ENCODE data around the gene TUBB4A.

DNA sequence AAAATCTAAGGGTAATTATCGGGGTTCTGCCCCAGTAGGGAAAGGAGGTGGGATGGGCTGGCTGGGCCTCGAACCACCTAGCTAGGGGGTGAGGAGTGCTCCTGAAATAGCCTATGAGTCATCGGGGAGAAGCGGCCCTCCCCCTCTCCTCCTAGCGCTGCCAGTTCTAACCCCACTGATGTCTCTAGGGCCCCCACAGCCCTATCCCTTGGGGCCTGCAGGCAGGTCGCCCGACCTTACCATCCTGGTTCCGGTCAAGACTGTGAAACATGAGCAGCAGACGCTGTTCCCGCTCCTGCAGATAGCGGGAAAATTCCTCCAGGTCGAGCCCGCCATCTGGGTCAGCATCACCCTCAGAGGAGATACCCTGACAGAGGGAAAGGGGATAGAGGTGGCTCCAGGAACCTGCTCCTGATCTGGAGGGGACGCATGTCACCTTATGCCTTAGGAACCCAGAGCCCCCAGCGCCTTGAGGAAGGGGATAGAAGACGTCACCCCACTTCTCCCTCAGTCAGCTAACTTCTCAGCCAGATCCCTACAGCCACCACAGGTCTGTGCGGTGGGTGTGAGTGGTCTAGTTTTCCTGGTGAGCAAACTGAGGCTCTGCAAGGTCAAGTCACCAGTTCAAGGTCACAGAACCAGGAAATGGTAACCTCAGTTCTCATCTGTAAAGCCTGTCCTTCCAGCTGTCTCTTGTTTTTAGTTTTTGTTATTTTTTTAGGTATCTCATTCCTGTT lies 44.0 kb downstream of the TUBB4A start:
- TF ChIP-seq, protein P1, sequence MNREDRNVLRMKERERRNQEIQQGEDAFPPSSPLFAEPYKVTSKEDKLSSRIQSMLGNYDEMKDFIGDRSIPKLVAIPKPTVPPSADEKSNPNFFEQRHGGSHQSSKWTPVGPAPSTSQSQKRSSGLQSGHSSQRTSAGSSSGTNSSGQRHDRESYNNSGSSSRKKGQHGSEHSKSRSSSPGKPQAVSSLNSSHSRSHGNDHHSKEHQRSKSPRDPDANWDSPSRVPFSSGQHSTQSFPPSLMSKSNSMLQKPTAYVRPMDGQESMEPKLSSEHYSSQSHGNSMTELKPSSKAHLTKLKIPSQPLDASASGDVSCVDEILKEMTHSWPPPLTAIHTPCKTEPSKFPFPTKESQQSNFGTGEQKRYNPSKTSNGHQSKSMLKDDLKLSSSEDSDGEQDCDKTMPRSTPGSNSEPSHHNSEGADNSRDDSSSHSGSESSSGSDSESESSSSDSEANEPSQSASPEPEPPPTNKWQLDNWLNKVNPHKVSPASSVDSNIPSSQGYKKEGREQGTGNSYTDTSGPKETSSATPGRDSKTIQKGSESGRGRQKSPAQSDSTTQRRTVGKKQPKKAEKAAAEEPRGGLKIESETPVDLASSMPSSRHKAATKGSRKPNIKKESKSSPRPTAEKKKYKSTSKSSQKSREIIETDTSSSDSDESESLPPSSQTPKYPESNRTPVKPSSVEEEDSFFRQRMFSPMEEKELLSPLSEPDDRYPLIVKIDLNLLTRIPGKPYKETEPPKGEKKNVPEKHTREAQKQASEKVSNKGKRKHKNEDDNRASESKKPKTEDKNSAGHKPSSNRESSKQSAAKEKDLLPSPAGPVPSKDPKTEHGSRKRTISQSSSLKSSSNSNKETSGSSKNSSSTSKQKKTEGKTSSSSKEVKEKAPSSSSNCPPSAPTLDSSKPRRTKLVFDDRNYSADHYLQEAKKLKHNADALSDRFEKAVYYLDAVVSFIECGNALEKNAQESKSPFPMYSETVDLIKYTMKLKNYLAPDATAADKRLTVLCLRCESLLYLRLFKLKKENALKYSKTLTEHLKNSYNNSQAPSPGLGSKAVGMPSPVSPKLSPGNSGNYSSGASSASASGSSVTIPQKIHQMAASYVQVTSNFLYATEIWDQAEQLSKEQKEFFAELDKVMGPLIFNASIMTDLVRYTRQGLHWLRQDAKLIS (CRISPR knock-in tag; IDR thresholded peaks at IDR 0.05; ENCODE audit: borderline replicate concordance), result no peak
- TF ChIP-seq, protein P2, sequence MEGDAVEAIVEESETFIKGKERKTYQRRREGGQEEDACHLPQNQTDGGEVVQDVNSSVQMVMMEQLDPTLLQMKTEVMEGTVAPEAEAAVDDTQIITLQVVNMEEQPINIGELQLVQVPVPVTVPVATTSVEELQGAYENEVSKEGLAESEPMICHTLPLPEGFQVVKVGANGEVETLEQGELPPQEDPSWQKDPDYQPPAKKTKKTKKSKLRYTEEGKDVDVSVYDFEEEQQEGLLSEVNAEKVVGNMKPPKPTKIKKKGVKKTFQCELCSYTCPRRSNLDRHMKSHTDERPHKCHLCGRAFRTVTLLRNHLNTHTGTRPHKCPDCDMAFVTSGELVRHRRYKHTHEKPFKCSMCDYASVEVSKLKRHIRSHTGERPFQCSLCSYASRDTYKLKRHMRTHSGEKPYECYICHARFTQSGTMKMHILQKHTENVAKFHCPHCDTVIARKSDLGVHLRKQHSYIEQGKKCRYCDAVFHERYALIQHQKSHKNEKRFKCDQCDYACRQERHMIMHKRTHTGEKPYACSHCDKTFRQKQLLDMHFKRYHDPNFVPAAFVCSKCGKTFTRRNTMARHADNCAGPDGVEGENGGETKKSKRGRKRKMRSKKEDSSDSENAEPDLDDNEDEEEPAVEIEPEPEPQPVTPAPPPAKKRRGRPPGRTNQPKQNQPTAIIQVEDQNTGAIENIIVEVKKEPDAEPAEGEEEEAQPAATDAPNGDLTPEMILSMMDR (IDR thresholded peaks at IDR 0.05), result no peak
- TF ChIP-seq, protein P3, sequence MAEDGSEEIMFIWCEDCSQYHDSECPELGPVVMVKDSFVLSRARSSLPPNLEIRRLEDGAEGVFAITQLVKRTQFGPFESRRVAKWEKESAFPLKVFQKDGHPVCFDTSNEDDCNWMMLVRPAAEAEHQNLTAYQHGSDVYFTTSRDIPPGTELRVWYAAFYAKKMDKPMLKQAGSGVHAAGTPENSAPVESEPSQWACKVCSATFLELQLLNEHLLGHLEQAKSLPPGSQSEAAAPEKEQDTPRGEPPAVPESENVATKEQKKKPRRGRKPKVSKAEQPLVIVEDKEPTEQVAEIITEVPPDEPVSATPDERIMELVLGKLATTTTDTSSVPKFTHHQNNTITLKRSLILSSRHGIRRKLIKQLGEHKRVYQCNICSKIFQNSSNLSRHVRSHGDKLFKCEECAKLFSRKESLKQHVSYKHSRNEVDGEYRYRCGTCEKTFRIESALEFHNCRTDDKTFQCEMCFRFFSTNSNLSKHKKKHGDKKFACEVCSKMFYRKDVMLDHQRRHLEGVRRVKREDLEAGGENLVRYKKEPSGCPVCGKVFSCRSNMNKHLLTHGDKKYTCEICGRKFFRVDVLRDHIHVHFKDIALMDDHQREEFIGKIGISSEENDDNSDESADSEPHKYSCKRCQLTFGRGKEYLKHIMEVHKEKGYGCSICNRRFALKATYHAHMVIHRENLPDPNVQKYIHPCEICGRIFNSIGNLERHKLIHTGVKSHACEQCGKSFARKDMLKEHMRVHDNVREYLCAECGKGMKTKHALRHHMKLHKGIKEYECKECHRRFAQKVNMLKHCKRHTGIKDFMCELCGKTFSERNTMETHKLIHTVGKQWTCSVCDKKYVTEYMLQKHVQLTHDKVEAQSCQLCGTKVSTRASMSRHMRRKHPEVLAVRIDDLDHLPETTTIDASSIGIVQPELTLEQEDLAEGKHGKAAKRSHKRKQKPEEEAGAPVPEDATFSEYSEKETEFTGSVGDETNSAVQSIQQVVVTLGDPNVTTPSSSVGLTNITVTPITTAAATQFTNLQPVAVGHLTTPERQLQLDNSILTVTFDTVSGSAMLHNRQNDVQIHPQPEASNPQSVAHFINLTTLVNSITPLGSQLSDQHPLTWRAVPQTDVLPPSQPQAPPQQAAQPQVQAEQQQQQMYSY (CRISPR knock-in tag; IDR thresholded peaks at IDR 0.05), result no peak
- TF ChIP-seq, protein P4, sequence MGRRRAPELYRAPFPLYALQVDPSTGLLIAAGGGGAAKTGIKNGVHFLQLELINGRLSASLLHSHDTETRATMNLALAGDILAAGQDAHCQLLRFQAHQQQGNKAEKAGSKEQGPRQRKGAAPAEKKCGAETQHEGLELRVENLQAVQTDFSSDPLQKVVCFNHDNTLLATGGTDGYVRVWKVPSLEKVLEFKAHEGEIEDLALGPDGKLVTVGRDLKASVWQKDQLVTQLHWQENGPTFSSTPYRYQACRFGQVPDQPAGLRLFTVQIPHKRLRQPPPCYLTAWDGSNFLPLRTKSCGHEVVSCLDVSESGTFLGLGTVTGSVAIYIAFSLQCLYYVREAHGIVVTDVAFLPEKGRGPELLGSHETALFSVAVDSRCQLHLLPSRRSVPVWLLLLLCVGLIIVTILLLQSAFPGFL (CRISPR knock-in tag; IDR thresholded peaks at IDR 0.05; ENCODE audit: borderline replicate concordance), result no peak
- TF ChIP-seq, protein P5, sequence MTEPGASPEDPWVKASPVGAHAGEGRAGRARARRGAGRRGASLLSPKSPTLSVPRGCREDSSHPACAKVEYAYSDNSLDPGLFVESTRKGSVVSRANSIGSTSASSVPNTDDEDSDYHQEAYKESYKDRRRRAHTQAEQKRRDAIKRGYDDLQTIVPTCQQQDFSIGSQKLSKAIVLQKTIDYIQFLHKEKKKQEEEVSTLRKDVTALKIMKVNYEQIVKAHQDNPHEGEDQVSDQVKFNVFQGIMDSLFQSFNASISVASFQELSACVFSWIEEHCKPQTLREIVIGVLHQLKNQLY (CRISPR knock-in tag; IDR thresholded peaks at IDR 0.05), result no peak
- TF ChIP-seq, protein P6, sequence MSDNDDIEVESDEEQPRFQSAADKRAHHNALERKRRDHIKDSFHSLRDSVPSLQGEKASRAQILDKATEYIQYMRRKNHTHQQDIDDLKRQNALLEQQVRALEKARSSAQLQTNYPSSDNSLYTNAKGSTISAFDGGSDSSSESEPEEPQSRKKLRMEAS (CRISPR knock-in tag; IDR thresholded peaks at IDR 0.05), result no peak
- TF ChIP-seq CREB1 (CRISPR knock-in tag; IDR thresholded peaks at IDR 0.05) (no peak), NFYB (CRISPR knock-in tag; conservative IDR thresholded peaks at IDR 0.05; ENCODE audit: low read depth) (no peak), ZNF263 (CRISPR knock-in tag; IDR thresholded peaks at IDR 0.05; ENCODE audit: low read depth) (no peak), NR2C2 (CRISPR knock-in tag; IDR thresholded peaks at IDR 0.05) (no peak), ESRRA (CRISPR knock-in tag; IDR thresholded peaks at IDR 0.05; ENCODE audit: borderline replicate concordance) (no peak; the same call in 1 of the 2 replicates)
- TF ChIP-seq, protein P7, sequence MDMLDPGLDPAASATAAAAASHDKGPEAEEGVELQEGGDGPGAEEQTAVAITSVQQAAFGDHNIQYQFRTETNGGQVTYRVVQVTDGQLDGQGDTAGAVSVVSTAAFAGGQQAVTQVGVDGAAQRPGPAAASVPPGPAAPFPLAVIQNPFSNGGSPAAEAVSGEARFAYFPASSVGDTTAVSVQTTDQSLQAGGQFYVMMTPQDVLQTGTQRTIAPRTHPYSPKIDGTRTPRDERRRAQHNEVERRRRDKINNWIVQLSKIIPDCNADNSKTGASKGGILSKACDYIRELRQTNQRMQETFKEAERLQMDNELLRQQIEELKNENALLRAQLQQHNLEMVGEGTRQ (CRISPR knock-in tag; IDR thresholded peaks at IDR 0.05), result no peak
